Kasumi-1 (cell line): ENCODE measurements around the gene TTC39A.
A peak's percentile ranks its signal among the peaks of the same experiment; 100 is the strongest.

ENCODE experiments used
- DNase-seq, 2 experiments: peaks; one replicate each; lab custom pipeline; 2025; lab: John Stamatoyannopoulos, UW

TTC39A gene

GRCh38 chr1:51297401-51298321 is 32.7 kb downstream of the TTC39A start:
- no peak for DNase-seq

GRCh38 chr1:51296383-51297357 is 33.7 kb downstream of the TTC39A start:
- DNase-seq, result peak; percentile 66 to 70

- no peak for DNase-seq
Observed at GRCh38 chr1:51295926-51296325, 34.4 kb downstream of the TTC39A start.

- DNase-seq, result peak; percentile 2 to 7
Observed at GRCh38 chr1:51294566-51295184, 35.7 kb downstream of the TTC39A start.

- no peak for DNase-seq
Observed at GRCh38 chr1:51293898-51294515, 36.4 kb downstream of the TTC39A start.

GRCh38 chr1:51290489-51290847 is 39.9 kb downstream of the TTC39A start:
- no peak for DNase-seq

- no peak for DNase-seq
Observed at GRCh38 chr1:51289676-51290488, 40.5 kb downstream of the TTC39A start.

GRCh38 chr1:51288578-51288977 is 41.8 kb downstream of the TTC39A start:
- DNase-seq, result no peak

GRCh38 chr1:51287966-51288365 is 42.4 kb downstream of the TTC39A start:
- no peak for DNase-seq

GRCh38 chr1:51285055-51285454 is 45.3 kb downstream of the TTC39A start:
- no peak for DNase-seq

- peak; percentile 41 to 57 for DNase-seq
Observed at GRCh38 chr1:51284487-51284954, 45.8 kb downstream of the TTC39A start.

- DNase-seq, result no peak
Observed at GRCh38 chr1:51283979-51284378, 46.4 kb downstream of the TTC39A start.

GRCh38 chr1:51282605-51283004 is 47.8 kb downstream of the TTC39A start:
- no peak for DNase-seq

- DNase-seq, result no peak
Observed at GRCh38 chr1:51281807-51282206, 48.6 kb downstream of the TTC39A start.

GRCh38 chr1:51280321-51280978 is 49.9 kb downstream of the TTC39A start:
- DNase-seq, result no peak

- DNase-seq, result no peak
Observed at GRCh38 chr1:51276286-51276685, 54.1 kb downstream of the TTC39A start.

GRCh38 chr1:51274676-51275075 is 55.7 kb downstream of the TTC39A start:
- DNase-seq, result no peak

GRCh38 chr1:51272916-51273315 is 57.4 kb downstream of the TTC39A start:
- no peak for DNase-seq

- DNase-seq, result no peak
Observed at GRCh38 chr1:51270751-51271150, 59.6 kb downstream of the TTC39A start.

GRCh38 chr1:51268634-51269033 is 61.7 kb downstream of the TTC39A start:
- DNase-seq, result no peak
